NCI-H2107 (cell line): ENCODE results near the gene PRSS48.
"Not testable (repeated sequence)": the region's sequence is repeated elsewhere in the genome, so short reads cannot be mapped to it uniquely, and the experiment has no call there.

ENCODE experiments used
- DNase-seq: peaks from one replicate; lab custom pipeline; 2025; lab: John Stamatoyannopoulos, UW

PRSS48 gene

GRCh38 chr4:151276787-151277562, at the start of gene PRSS48:
Gene PRSS48, plus strand, starts transcription at chr4:151277161. Its CDS starts 12 bp downstream, at chr4:151277173.
- DNase-seq: no peak

GRCh38 chr4:151227172-151227571, 49.8 kb upstream of the PRSS48 start:
- DNase-seq: no peak

GRCh38 chr4:151227731-151228130, 49.2 kb upstream of the PRSS48 start:
- DNase-seq: no peak

GRCh38 chr4:151228189-151229119, 48.5 kb upstream of the PRSS48 start:
- DNase-seq: no peak

- no peak for DNase-seq
These were observed 44.9 kb upstream of the PRSS48 start for GRCh38 chr4:151231915-151232595.

- DNase-seq: no peak
These were observed 43.4 kb upstream of the PRSS48 start for GRCh38 chr4:151233600-151233999.

- not testable (repeated sequence) for DNase-seq
These were observed 41.6 kb upstream of the PRSS48 start for GRCh38 chr4:151235373-151235772.

- no peak for DNase-seq
These were observed 40.9 kb upstream of the PRSS48 start for GRCh38 chr4:151236036-151236435.

- no peak for DNase-seq
These were observed 38.5 kb upstream of the PRSS48 start for GRCh38 chr4:151238477-151238876.

GRCh38 chr4:151239608-151240007, 37.4 kb upstream of the PRSS48 start:
- DNase-seq: no peak

- no peak for DNase-seq
These were observed 34.7 kb upstream of the PRSS48 start for GRCh38 chr4:151242305-151242704.

GRCh38 chr4:151246742-151247141, 30.2 kb upstream of the PRSS48 start:
- no peak for DNase-seq

GRCh38 chr4:151247395-151247794, 29.6 kb upstream of the PRSS48 start:
- no peak for DNase-seq

GRCh38 chr4:151248519-151248918, 28.4 kb upstream of the PRSS48 start:
- no peak for DNase-seq

- DNase-seq: no peak
These were observed 26.3 kb upstream of the PRSS48 start for GRCh38 chr4:151250706-151251105.

GRCh38 chr4:151251603-151252304, 25.2 kb upstream of the PRSS48 start:
- no peak for DNase-seq

- DNase-seq: not testable (repeated sequence)
These were observed 21.7 kb upstream of the PRSS48 start for GRCh38 chr4:151255226-151255625.

GRCh38 chr4:151255680-151256079, 21.3 kb upstream of the PRSS48 start:
- not testable (repeated sequence) for DNase-seq

- DNase-seq: no peak
These were observed 20.8 kb upstream of the PRSS48 start for GRCh38 chr4:151256134-151256533.

GRCh38 chr4:151257704-151258103, 19.3 kb upstream of the PRSS48 start:
- no peak for DNase-seq

- no peak for DNase-seq
These were observed 17.2 kb upstream of the PRSS48 start for GRCh38 chr4:151259752-151260151.

- DNase-seq: no peak
These were observed 16.4 kb upstream of the PRSS48 start for GRCh38 chr4:151260526-151260925.
